ENCODE results near the gene CTXN1.

CTXN1 gene

GRCh38 chr19:7953576-7953975, 27.6 kb upstream of the CTXN1 start:
- no peaks in the 10 kb centered on the region for H3K27me3 ChIP-seq
- no peaks in the 10 kb centered on the region for H3K4me1 ChIP-seq
- TF ChIP-seq CTCF (IDR thresholded peaks at IDR 0.05; ENCODE audit: low read depth, low read length) = no peak
- no peak for DNase-seq
- H3K4me3 ChIP-seq (ENCODE audit: low read depth, low read length) = no peak overlapping the region
- peaks cover 8% of the 10 kb centered on the region for H3K36me3 ChIP-seq
- H3K9me3 ChIP-seq = no peaks in the 10 kb centered on the region

- Histone ChIP-seq H3K4me1 (no peaks in the 10 kb centered on the region), H3K36me3 (0 out of 2 replicates have a peak, but pooled peaks cover 3% of the 10 kb centered on the region), H3K9me3 (no peaks in the 10 kb centered on the region), H3K4me3 (ENCODE audit: low read depth, low read length) (no peak overlapping the region), H3K27me3 (no peaks in the 10 kb centered on the region)
- DNase-seq = no peak
- TF ChIP-seq CTCF (IDR thresholded peaks at IDR 0.05; ENCODE audit: low read depth, low read length) = no peak
Measured at GRCh38 chr19:7953060-7953459, 27.1 kb upstream of the CTXN1 start.

- H3K9me3 ChIP-seq = no peaks in the 10 kb centered on the region
- TF ChIP-seq CTCF (IDR thresholded peaks at IDR 0.05; ENCODE audit: low read depth, low read length) = no peak
Measured at GRCh38 chr19:7947939-7948338, 22.0 kb upstream of the CTXN1 start.

GRCh38 chr19:7944177-7944761, 18.3 kb upstream of the CTXN1 start:
- H3K27me3 ChIP-seq = no peaks in the 10 kb centered on the region

More at GRCh38 chr19:7947939-7948338, 22.0 kb upstream of the CTXN1 start:
- no peak for DNase-seq
- no peaks in the 10 kb centered on the region for H3K36me3 ChIP-seq
- H3K27me3 ChIP-seq = no peaks in the 10 kb centered on the region
- H3K4me1 ChIP-seq = no peaks in the 10 kb centered on the region
- H3K4me3 ChIP-seq (ENCODE audit: low read depth, low read length) = no peak overlapping the region

GRCh38 chr19:7943444-7944176, 17.7 kb upstream of the CTXN1 start, which contains the start of gene TIMM44:
TSS of gene TIMM44 (minus strand) at chr19:7943666. CDS start at chr19:7943651, 15 bp downstream.
- DNase-seq = peak; percentile 99
- H3K4me3 ChIP-seq (ENCODE audit: low read depth, low read length) = peak within 1 kb of the TSS; percentile 90
- H3K27me3 ChIP-seq = no peaks in the 10 kb centered on the region
- H3K36me3 ChIP-seq = peaks cover 24% of the 10 kb centered on the region
- no peak for TF ChIP-seq CTCF (IDR thresholded peaks at IDR 0.05; ENCODE audit: low read depth, low read length)
- no peaks in the 10 kb centered on the region for H3K4me1 ChIP-seq
- H3K9me3 ChIP-seq = no peaks in the 10 kb centered on the region

More at GRCh38 chr19:7944177-7944761, 18.3 kb upstream of the CTXN1 start:
- Histone ChIP-seq H3K36me3 (peaks cover 17% of the 10 kb centered on the region), H3K4me1 (no peaks in the 10 kb centered on the region), H3K4me3 (ENCODE audit: low read depth, low read length) (peak overlapping the region; percentile 90), H3K9me3 (no peaks in the 10 kb centered on the region)
- TF ChIP-seq CTCF (IDR thresholded peaks at IDR 0.05; ENCODE audit: low read depth, low read length) = peak; percentile 84
- peak; percentile 94 for DNase-seq

- peak overlapping the region; percentile 90 for H3K4me3 ChIP-seq (ENCODE audit: low read depth, low read length)
- H3K9me3 ChIP-seq = no peaks in the 10 kb centered on the region
- H3K27me3 ChIP-seq = no peaks in the 10 kb centered on the region
- no peak for DNase-seq
- H3K36me3 ChIP-seq = peaks cover 30% of the 10 kb centered on the region
- no peak for TF ChIP-seq CTCF (IDR thresholded peaks at IDR 0.05; ENCODE audit: low read depth, low read length)
- no peaks in the 10 kb centered on the region for H3K4me1 ChIP-seq
Measured at GRCh38 chr19:7942981-7943443, 17.1 kb upstream of the CTXN1 start.
